Neuronal stem cell (in vitro differentiated cells): Measurements from ENCODE around the gene PARM1.
A peak's percentile ranks its signal among the peaks of the same experiment; 100 is the strongest.

Experiments used
- DNase-seq: peaks from one replicate; pipeline ENCODE4 v3.0.0-alpha.2; 2013; ENCODE audit warnings: low spot score
- H2AFZ ChIP-seq: one replicate; pipeline ENCODE4 v1.6.1; 2013; ENCODE audit warnings: mild to moderate bottlenecking, low read length, inconsistent platforms
- H2AK5ac ChIP-seq: 2 replicates; pipeline ENCODE4 v1.6.1; 2013; ENCODE audit warnings: low read depth, mild to moderate bottlenecking, inconsistent platforms, low read length, moderate library complexity, mixed read lengths
- H2BK120ac ChIP-seq: 2 replicates; pipeline ENCODE4 v1.6.1; 2013; ENCODE audit warnings: low read depth, mild to moderate bottlenecking, inconsistent platforms, low read length, moderate library complexity, mixed read lengths
- H2BK12ac ChIP-seq: one replicate; pipeline ENCODE4 v1.6.1; 2013; ENCODE audit warnings: low read length, inconsistent platforms
- H2BK15ac ChIP-seq: 2 replicates; pipeline ENCODE4 v1.6.1; 2013; ENCODE audit warnings: mild to moderate bottlenecking, low read length, inconsistent platforms, mixed read lengths
- H2BK5ac ChIP-seq: one replicate; pipeline ENCODE4 v1.6.1; 2013; ENCODE audit warnings: inconsistent platforms, mild to moderate bottlenecking, low read length, moderate library complexity
- H3K14ac ChIP-seq: one replicate; pipeline ENCODE4 v1.6.1; 2013; ENCODE audit warnings: low read length, inconsistent platforms
- H3K18ac ChIP-seq: 2 replicates; pipeline ENCODE4 v1.6.1; 2013; ENCODE audit warnings: low read length, inconsistent platforms
- H3K23ac ChIP-seq: 2 replicates; pipeline ENCODE4 v1.6.1; 2013; ENCODE audit warnings: low read depth, mild to moderate bottlenecking, mixed read lengths, low read length, inconsistent platforms; ENCODE audit not compliant: poor library complexity
- H3K27ac ChIP-seq: replicated peaks from 3 replicates; pipeline ENCODE4 v1.5.1; 2013; ENCODE audit warnings: low read length, inconsistent platforms
- H3K27me3 ChIP-seq, 3 experiments: 2 replicates each; pipeline ENCODE4 v1.6.1; 2013; ENCODE audit warnings: low read length in 3 of 3, mild to moderate bottlenecking in 2 of 3, inconsistent platforms in 1 of 3, low read depth in 1 of 3, mixed read lengths in 1 of 3, moderate library complexity in 1 of 3; ENCODE audit not compliant: control insufficient read depth in 3 of 3, insufficient read depth in 3 of 3
- H3K36me3 ChIP-seq, 2 donors: replicated peaks in 1 of 2; 2 replicates each; pipeline ENCODE4 v1.6.1; 2013; ENCODE audit warnings: low read length in 2 of 2; ENCODE audit not compliant: control insufficient read depth in 2 of 2, insufficient read depth in 2 of 2
- H3K4ac ChIP-seq: 2 replicates; pipeline ENCODE4 v1.6.1; 2013; ENCODE audit warnings: inconsistent platforms, mild to moderate bottlenecking, low read length, moderate library complexity
- H3K4me1 ChIP-seq, 2 donors: 1 replicate in 1 of 2; 2 replicates in 1 of 2; pipeline ENCODE4 v1.6.1; 2013; ENCODE audit warnings: low read length in 2 of 2, low read depth in 1 of 2; ENCODE audit not compliant: control insufficient read depth in 2 of 2, insufficient read depth in 1 of 2
- H3K4me2 ChIP-seq: one replicate; pipeline ENCODE4 v1.6.1; 2013; ENCODE audit warnings: mild to moderate bottlenecking, low read length, inconsistent platforms; ENCODE audit not compliant: insufficient read depth, poor library complexity, severe bottlenecking
- H3K4me3 ChIP-seq, 2 donors: 2 replicates each; pipeline ENCODE4 v1.5.1; 2013; ENCODE audit warnings: low read length in 2 of 2, mild to moderate bottlenecking in 2 of 2, inconsistent platforms in 1 of 2, moderate library complexity in 1 of 2
- H3K79me1 ChIP-seq: one replicate; pipeline ENCODE4 v1.6.1; 2013; ENCODE audit warnings: low read depth, mild to moderate bottlenecking, inconsistent platforms, low read length, moderate library complexity
- H3K9ac ChIP-seq: one replicate; pipeline ENCODE4 v1.6.1; 2013; ENCODE audit warnings: mild to moderate bottlenecking, low read depth, low read length, inconsistent platforms; ENCODE audit not compliant: poor library complexity
- H3K9me3 ChIP-seq, 2 donors: replicated peaks in 1 of 2; 2 replicates each; pipeline versions ENCODE3 to v1.6.1; 2013; ENCODE audit warnings: low read length in 2 of 2, mild to moderate bottlenecking in 2 of 2, inconsistent platforms in 1 of 2, low read depth in 1 of 2, mixed read lengths in 1 of 2, moderate library complexity in 1 of 2; ENCODE audit not compliant: control insufficient read depth in 2 of 2, insufficient read depth in 1 of 2
- H4K8ac ChIP-seq: one replicate; pipeline ENCODE4 v1.6.1; 2013; ENCODE audit warnings: low read depth, mild to moderate bottlenecking, inconsistent platforms, low read length, moderate library complexity
- H4K91ac ChIP-seq: one replicate; pipeline ENCODE4 v1.6.1; 2013; ENCODE audit warnings: low read length, low read depth, mild to moderate bottlenecking, inconsistent platforms; ENCODE audit not compliant: poor library complexity
- WGBS, 2 donors: extraction: QIAGEN DNeasy Blood & Tissue Kit; methylation state at CpG; one replicate each; pipeline ENCODE4 v1.1.7; 2013; ENCODE audit warnings: missing lambda C conversion rate in 2 of 2, mixed read lengths in 1 of 2; ENCODE audit not compliant: insufficient read length in 2 of 2, insufficient replicate concordance in 1 of 2; ENCODE audit errors: extremely low coverage in 2 of 2; 5-methylcytosine and 5-hydroxymethylcytosine counted together

Gene PARM1

DNA sequence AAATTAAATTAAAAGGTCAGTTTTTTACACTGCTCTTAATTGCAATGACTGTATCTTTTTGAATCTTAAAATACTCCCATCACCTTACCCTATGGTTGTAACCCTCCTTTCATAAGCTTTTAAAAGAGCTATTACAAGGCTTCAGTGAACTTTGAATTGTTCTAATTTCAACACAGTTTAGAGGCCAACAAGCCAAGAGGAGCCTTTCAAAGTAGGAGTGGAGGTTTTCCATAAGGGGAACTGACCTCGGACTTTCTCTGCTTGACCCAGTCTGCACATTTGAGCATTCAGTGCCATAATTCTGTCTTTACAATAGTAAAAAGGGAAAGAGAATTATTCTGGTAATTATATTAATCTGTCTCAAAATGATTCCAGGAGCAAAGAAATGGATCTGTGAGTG lies 98.9 kb downstream of the PARM1 start:
- DNase-seq = no peak
- H3K27ac ChIP-seq = no peak overlapping the region
- WGBS, 2 donors = no CpG with 5 or more reads among the region's 1 CpG

GRCh38 chr4:75034523-75034922 lies 101.6 kb downstream of the PARM1 start:
- H2BK120ac ChIP-seq = no peak overlapping the region
- no peak overlapping the region for H3K4ac ChIP-seq
- no CpG with 5 or more reads among the region's 3 CpGs for WGBS, 2 donors
- H3K14ac ChIP-seq = no peak overlapping the region
- H3K9me3 ChIP-seq = no peaks in the 10 kb centered on the region
- H2AK5ac ChIP-seq = no peak overlapping the region
- DNase-seq = no peak
- no peak overlapping the region for H3K4me3 ChIP-seq
- H2BK12ac ChIP-seq = no peak overlapping the region
- no peak overlapping the region for H3K18ac ChIP-seq
- H4K8ac ChIP-seq = no peak overlapping the region
- no peaks in the 10 kb centered on the region for H3K79me1 ChIP-seq
- H2AFZ ChIP-seq = peak overlapping the region; percentile 52
- H4K91ac ChIP-seq = no peak overlapping the region
- no peak overlapping the region for H2BK5ac ChIP-seq
- H3K4me2 ChIP-seq = no peak overlapping the region
- H3K9ac ChIP-seq = no peak overlapping the region
- H2BK15ac ChIP-seq = no peak overlapping the region
- no peaks in the 10 kb centered on the region for H3K36me3 ChIP-seq
- H3K27ac ChIP-seq = no peak overlapping the region
- no peaks in the 10 kb centered on the region for H3K27me3 ChIP-seq
- H3K4me1 ChIP-seq = peaks cover 2 to 6% of the 10 kb centered on the region in 2 donors
- no peak overlapping the region for H3K23ac ChIP-seq

More for the DNA sequence above, 98.9 kb downstream of the PARM1 start:
- no peaks in the 10 kb centered on the region for H3K9me3 ChIP-seq
- H3K23ac ChIP-seq = no peak overlapping the region
- H3K4me2 ChIP-seq = no peak overlapping the region
- H2AFZ ChIP-seq = no peak overlapping the region
- H2AK5ac ChIP-seq = no peak overlapping the region
- no peak overlapping the region for H2BK12ac ChIP-seq
- no peak overlapping the region for H3K4me3 ChIP-seq
- H3K14ac ChIP-seq = no peak overlapping the region
- H3K18ac ChIP-seq = no peak overlapping the region
- H4K8ac ChIP-seq = no peak overlapping the region
- H2BK15ac ChIP-seq = no peak overlapping the region
- no peaks in the 10 kb centered on the region for H3K36me3 ChIP-seq
- no peak overlapping the region for H4K91ac ChIP-seq
- H3K4ac ChIP-seq = no peak overlapping the region
- H2BK5ac ChIP-seq = no peak overlapping the region
- no peaks in the 10 kb centered on the region for H3K27me3 ChIP-seq
- H3K9ac ChIP-seq = no peak overlapping the region
- peaks cover 0 to 6% of the 10 kb centered on the region in 2 donors for H3K4me1 ChIP-seq
- no peaks in the 10 kb centered on the region for H3K79me1 ChIP-seq
- H2BK120ac ChIP-seq = no peak overlapping the region

DNA sequence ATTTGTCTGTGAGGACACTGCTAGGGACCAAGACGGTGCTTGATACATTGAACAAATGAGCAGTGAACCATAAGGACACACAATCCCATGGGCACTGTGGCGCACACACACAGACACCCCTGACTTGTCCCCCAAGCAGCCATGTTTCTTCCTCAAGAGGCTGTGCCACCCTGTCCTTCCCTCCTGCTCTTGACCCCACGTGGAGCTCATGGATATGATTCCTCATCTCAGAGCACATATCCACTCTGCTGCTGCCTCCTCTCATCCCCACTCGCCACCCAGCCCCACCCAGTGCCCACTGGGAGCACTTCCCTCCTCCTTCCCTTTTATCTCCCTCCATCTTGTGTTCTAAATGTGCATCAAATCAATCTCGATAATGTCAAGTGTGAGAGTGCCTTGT lies 102.4 kb downstream of the PARM1 start:
- Histone ChIP-seq H2BK120ac (no peak overlapping the region), H3K4me1 (peaks cover 2 to 6% of the 10 kb centered on the region in 2 donors), H3K4ac (no peak overlapping the region), H3K27ac (no peak overlapping the region), H3K9me3 (no peaks in the 10 kb centered on the region), H2BK15ac (no peak overlapping the region), H3K23ac (no peak overlapping the region), H2AK5ac (no peak overlapping the region), H3K18ac (peak overlapping the region; percentile 30), H3K27me3 (no peaks in the 10 kb centered on the region), H4K8ac (peak overlapping the region; percentile 58), H4K91ac (no peak overlapping the region), H2BK5ac (no peak overlapping the region), H3K4me3 (no peak overlapping the region), H3K9ac (no peak overlapping the region), H2BK12ac (no peak overlapping the region), H3K4me2 (no peak overlapping the region), H3K14ac (no peak overlapping the region), H3K79me1 (no peaks in the 10 kb centered on the region), H2AFZ (no peak overlapping the region), H3K36me3 (no peaks in the 10 kb centered on the region)
- no CpG with 5 or more reads among the region's 5 CpGs for WGBS, 2 donors
- no peak for DNase-seq

DNA sequence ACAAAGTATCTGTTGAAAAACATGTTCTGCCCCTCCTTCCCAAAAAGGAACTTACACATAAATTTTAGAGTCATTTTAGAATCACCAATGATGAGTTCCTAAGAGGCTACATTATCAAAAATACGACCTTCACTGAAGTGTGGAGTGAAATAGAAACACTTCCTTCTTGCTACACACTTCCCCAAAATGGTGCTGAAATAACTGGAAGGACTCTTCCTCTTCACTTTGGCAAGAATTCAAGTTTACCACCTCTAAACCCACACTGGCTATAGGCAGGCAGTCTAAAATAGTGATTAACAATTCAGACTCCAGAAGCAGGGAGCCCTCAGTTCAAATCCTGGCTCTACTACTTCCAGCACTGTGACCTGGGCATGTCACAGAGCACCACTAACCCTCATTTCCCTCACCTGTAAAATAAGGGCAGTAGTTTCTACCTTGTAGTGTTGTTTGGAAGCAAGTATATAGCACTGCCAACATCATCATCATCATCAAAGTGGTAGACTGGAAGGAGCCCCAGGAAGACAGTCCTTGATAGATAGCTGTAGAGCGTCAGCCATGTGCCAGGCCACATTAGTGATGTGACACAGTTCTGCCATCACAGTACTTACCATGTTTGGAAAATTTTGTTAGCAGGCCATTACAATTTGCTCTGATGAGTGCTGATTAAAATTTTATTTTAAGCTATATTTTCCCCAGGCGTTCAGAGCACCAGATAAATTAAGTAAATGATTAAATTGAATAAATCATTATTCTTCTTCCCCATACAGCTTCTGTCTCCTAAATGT lies 103.3 kb downstream of the PARM1 start:
- H3K4me3 ChIP-seq = no peak overlapping the region
- no peak overlapping the region for H2BK5ac ChIP-seq
- no peak overlapping the region for H3K27ac ChIP-seq
- H2BK120ac ChIP-seq = no peak overlapping the region
- no peak overlapping the region for H2AFZ ChIP-seq
- H4K91ac ChIP-seq = no peak overlapping the region
- H3K27me3 ChIP-seq = no peaks in the 10 kb centered on the region
- H3K4ac ChIP-seq = no peak overlapping the region
- WGBS, 2 donors = no CpG with 5 or more reads among the region's 3 CpGs
- no peaks in the 10 kb centered on the region for H3K36me3 ChIP-seq
- no peak overlapping the region for H4K8ac ChIP-seq
- no peak overlapping the region for H2AK5ac ChIP-seq
- H3K18ac ChIP-seq = peak overlapping the region; percentile 67
- H2BK15ac ChIP-seq = no peak overlapping the region
- DNase-seq = no peak
- H2BK12ac ChIP-seq = no peak overlapping the region
- H3K23ac ChIP-seq = no peak overlapping the region
- no peaks in the 10 kb centered on the region for H3K9me3 ChIP-seq
- peaks cover 2 to 6% of the 10 kb centered on the region in 2 donors for H3K4me1 ChIP-seq
- no peak overlapping the region for H3K9ac ChIP-seq
- no peaks in the 10 kb centered on the region for H3K79me1 ChIP-seq
- no peak overlapping the region for H3K14ac ChIP-seq
- H3K4me2 ChIP-seq = no peak overlapping the region
